ENCODE measurements around the gene UBR7.

GRCh38 chr14:93175492-93175891, 31.6 kb upstream of the UBR7 start:
- TF ChIP-seq, protein P1, sequence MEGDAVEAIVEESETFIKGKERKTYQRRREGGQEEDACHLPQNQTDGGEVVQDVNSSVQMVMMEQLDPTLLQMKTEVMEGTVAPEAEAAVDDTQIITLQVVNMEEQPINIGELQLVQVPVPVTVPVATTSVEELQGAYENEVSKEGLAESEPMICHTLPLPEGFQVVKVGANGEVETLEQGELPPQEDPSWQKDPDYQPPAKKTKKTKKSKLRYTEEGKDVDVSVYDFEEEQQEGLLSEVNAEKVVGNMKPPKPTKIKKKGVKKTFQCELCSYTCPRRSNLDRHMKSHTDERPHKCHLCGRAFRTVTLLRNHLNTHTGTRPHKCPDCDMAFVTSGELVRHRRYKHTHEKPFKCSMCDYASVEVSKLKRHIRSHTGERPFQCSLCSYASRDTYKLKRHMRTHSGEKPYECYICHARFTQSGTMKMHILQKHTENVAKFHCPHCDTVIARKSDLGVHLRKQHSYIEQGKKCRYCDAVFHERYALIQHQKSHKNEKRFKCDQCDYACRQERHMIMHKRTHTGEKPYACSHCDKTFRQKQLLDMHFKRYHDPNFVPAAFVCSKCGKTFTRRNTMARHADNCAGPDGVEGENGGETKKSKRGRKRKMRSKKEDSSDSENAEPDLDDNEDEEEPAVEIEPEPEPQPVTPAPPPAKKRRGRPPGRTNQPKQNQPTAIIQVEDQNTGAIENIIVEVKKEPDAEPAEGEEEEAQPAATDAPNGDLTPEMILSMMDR (conservative IDR thresholded peaks at IDR 0.05; ENCODE audit: low read depth, low read length): no peak
- no peak for TF ChIP-seq EZH2 (IDR thresholded peaks at IDR 0.05; ENCODE audit: borderline replicate concordance, low read depth, low read length, poor library complexity, severe bottlenecking)
